Fibroblast of skin of left biceps (primary cell): ENCODE results near the gene CFL1.
"Not testable (repeated sequence)": the region's sequence is repeated elsewhere in the genome, so short reads cannot be mapped to it uniquely, and the experiment has no call there.

Experiments used
- DNase-seq, 2 experiments: peaks; one replicate each; pipeline ENCODE4 v3.0.0-alpha.2; 2013; ENCODE audit warnings: low read depth in 2 of 2

The CFL1 gene

GRCh38 chr11:65859095-65859811, 1.3 kb upstream of the CFL1 start:
- peak; percentile 99 for DNase-seq

- DNase-seq: no peak
Observed at GRCh38 chr11:65858681-65859087, 704 bp upstream of the CFL1 start.

GRCh38 chr11:65857500-65857852, 504 bp downstream of the CFL1 start:
- DNase-seq: no peak

GRCh38 chr11:65856689-65857499, 1.1 kb downstream of the CFL1 start:
- no peak for DNase-seq

DNA sequence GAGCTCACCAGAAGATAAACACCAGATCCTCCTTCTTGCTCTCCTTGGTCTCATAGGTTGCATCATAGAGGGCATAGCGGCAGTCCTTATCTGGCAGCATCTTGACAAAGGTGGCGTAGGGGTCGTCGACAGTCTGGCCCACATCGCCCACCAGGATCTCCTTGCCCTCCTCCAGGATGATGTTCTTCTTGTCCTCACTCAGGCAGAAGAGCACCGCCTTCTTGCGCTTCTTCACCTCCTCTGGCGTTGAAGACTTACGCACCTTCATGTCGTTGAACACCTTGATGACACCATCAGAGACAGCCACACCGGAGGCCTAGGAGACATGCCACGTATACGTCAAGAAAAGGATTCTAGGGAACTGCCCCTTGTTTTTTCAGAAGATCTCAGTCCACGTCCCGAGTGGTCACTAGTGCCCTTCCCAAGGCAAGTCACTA, 2.0 kb downstream of the CFL1 start:
- DNase-seq: no peak

DNA sequence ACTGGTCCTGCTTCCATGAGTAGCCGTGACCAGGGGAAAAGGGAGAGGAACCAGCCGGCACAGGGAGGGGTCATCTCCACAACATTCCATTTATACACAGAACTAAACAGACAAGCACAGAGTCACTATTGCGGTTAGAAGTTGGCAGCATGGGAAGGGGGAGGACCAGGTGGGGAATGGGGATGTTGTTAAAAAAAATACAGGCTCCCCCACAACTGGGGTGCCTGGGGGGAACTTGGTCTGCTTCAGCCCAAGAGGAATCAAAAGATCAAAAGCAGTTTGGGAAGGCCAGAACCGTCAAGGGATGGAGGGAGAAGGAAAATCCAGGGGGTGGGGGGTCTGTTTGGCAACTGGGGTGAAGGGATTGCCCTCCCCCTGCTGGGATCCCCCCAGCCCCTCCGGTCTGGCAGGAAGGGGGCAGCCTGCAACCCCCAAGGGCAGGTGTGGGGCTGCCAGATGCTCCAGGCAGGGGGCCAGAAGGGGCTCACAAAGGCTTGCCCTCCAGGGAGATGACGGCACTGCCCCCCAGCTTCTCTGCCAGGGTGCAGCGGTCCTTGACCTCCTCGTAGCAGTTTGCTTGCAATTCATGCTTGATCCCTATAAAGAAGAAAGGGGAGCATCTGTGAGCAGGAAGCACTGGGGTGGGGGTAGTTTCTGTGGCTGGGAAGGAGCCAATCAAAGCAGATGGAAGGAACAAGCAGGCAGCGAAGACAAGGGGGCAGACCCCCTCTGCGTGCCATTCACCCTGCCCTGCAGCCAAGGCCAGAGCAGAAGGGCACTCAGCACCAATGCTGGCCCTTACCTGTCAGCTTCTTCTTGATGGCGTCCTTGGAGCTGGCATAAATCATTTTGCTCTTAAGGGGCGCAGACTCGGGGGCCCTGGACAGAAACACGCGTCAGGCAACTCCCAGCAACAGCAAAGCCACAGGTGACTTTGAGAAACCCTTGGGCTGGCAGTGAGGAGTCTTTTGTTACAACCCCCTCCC, 2.8 kb downstream of the CFL1 start:
- DNase-seq: no peak

- no peak for DNase-seq
Observed at GRCh38 chr11:65854161-65854592, 3.8 kb downstream of the CFL1 start.

DNA sequence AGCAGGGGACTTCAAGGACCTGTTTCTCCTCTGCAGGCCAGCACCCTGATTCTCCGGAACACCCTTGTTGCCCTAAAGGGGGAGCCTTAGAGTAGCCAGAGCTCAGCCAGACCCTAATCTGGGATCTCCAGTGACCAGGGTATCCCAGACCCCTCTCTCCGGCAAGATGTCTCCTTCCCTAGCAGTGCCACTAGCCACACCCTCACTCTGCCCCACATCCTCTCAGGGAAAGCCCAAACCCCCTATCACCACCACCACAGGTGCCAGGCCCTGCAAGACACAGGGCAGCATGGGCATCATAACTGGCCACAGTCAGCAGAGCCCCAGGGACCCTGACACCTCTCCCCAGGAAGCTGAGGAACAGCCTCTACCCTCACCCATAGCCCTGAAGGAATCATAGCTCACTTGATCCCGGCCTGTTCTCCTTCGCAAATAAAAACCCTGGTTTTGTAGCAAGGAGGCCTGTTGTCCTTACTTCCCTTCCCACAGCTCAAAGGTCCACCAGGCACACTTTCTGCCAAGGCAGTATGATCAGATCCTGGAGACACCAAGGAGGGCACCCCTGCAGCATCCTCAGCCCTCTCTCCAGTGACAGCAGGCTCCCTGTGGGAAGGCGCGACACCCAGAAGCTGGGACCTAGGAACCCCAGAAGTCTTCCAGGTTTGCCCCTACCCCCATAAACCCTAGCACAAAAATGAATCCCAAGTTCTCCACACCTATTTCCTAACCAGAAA, 4.6 kb downstream of the CFL1 start:
- DNase-seq: no peak

- DNase-seq: no peak
Observed at GRCh38 chr11:65852508-65853245, 5.3 kb downstream of the CFL1 start.

DNA sequence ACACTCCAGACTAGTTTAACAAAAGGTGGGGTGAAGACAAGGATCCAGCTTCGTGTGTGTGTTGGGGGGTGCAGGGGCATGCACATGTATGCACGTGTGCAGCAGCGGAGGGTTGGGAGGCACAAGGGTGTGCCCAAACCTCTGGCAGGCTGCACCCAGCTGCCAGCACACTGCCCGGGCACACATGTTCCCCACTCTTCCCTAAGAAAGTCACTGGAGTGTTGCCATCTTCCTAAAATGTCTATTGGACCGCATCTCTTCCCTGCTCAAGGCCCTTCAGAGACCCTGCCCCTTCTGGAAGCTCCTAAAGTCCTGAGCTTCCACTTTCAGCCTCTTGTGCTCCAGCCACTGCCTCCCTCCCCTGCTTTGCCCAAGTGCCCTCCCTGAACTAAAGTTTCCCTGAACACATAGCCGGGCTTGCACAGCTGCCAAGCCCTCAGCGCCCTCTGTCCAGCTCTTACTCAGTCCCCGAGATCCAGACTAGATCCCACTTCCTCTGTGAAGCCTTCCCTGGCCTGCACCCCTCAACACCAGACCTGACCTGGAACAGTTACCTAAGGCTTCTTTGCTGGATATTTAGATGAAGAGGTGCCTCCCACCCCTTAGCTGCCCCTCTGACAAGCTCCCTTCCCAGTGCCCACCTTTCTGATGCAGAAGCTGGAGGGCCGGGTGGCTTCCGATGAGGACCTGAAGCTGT, 6.0 kb downstream of the CFL1 start:
- DNase-seq: no peak

GRCh38 chr11:65851083-65851579, 6.8 kb downstream of the CFL1 start:
- no peak for DNase-seq

DNA sequence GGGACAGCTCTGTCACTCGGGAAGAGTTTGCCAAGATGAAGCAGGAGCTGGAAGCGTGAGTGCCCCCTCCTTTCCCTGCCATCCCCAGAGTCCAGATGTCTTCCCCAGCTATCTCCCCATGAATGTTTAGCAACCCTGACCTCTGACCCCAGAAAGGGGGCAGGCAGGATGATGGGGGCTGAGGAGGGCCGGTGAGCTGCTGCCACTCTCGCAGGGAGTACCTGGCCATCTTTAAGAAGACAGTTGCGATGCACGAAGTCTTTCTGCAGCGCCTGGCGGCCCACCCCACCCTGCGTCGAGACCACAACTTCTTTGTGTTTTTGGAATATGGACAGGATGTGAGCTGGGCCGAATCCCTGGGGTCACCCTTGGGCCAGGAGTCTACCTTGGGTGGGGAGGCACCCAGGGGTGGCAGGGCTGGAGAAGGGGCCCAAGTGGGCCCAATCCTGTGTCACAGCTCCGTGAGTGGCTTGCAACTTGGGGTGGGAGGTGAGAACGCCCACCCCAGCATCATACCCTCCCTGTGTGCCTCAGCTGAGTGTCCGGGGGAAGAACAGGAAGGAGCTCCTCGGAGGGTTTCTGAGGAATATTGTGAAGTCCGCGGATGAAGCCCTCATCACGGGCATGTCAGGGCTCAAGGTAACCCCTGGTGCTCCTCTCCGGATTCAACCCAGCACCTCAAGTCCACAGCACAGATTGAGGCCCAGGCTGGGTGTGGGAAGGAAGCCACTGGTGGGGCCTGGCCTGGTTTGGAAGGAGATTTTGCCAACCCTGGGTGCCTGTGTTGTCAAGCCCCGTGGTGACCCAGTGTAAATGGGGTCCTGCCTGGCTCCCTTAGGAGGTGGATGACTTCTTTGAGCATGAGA, 7.5 kb downstream of the CFL1 start:
- DNase-seq: no peak

GRCh38 chr11:65849771-65850216, 8.2 kb downstream of the CFL1 start:
- DNase-seq: no peak

- DNase-seq: no peak
Observed at GRCh38 chr11:65849366-65849765, 8.6 kb downstream of the CFL1 start.

- not testable (repeated sequence) for DNase-seq
Observed at GRCh38 chr11:65848693-65849092, 9.3 kb downstream of the CFL1 start.

DNA sequence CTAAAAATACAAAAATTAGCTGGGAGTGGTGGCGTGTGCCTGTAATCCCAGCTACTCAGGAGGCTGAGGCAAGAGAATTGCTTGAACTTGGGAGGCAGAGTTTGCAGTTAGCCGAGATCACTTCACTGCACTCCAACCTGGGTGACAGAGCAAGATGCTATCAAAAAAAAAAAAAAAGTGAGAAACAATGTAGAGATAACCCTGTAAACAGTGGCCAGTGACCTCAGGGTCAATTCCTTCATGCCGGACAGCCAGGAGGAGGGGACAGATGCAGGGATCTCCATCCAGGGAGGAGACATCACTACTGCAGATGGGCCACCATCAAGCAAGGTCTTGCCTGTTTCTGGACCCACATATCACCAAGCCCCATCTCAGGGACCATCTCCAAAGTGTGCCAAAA, 10.2 kb downstream of the CFL1 start:
- no peak for DNase-seq

DNA sequence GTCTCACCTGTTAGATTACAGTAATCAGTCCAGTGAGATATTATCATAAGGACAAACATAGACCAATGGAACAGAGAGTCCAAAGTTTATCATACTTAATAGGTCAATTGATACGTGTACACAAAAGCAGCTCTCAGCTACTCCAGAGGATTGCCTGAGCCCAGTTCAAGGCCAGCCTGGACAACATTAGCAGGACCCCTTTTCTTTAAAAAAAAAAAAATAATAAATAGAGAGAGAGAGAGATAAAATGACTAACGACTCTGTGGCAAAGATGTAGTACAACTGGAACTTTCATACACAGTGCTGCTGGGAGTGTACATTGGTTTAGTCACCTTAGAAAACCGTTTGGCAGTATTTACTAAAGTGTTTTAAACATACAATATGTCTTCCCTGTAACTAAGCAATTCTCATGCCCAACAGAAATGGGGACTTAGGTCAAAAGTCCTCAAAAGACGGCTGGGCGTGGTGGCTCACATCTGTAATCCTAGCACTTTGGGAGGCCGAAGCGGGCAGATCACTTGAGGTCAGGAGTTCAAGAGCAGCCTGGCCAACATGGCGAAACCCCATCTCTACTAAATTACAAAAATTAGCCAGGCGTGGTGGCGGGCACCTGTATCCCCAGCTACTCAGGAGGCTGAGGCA, 13.6 kb downstream of the CFL1 start:
- DNase-seq: no peak

- no peak for DNase-seq
Observed at GRCh38 chr11:65843811-65844210, 14.2 kb downstream of the CFL1 start.
